HL-60 (cell line): ENCODE results near the gene SATL1.

Experiments
- CTCF ChIP-seq: IDR thresholded peaks from one replicate; pipeline ENCODE4 v1.5.1; 2011; ENCODE audit warnings: low read length, control low read depth, inconsistent platforms; ENCODE audit not compliant: insufficient read depth
- GABPA ChIP-seq: IDR thresholded peaks from 2 replicates; pipeline ENCODE4 v1.6.1; 2012; ENCODE audit warnings: low read depth
- POLR2AphosphoS5 ChIP-seq: IDR thresholded peaks from 2 replicates; pipeline ENCODE4 v1.6.1; 2012; ENCODE audit warnings: low read depth

- TF ChIP-seq GABPA, result no peak
- no peak for TF ChIP-seq CTCF
- no peak for TF ChIP-seq POLR2AphosphoS5
Observed at GRCh38 chrX:85111347-85111746, 132.2 kb downstream of the SATL1 start.
